H1 (cell line): ENCODE measurements around the gene CUEDC2.
A peak's percentile ranks its signal among the peaks of the same experiment; 100 is the strongest.

Experiments used
- CBX5 ChIP-seq: fragments of 300-800, 300-1000 bp; sonication (generic); IDR thresholded peaks from 2 replicates; pipeline ENCODE4 v1.7.1; 2016; ENCODE audit warnings: antibody characterized with exemption, low read length, low read depth
- CHD1 ChIP-seq: IDR thresholded peaks from 2 replicates; pipeline ENCODE4 v1.6.1; 2012; ENCODE audit warnings: low read depth, low read length, improper control_type of control experiment
- CTCF ChIP-seq, 3 experiments: IDR thresholded peaks; 1 replicate in 2 of 3; 2 replicates in 1 of 3; pipeline versions ENCODE4 v1.5.1 to v1.6.1; 2011; ENCODE audit warnings: low read length in 3 of 3, mild to moderate bottlenecking in 3 of 3, inconsistent platforms in 2 of 3, low read depth in 1 of 3, moderate library complexity in 1 of 3; ENCODE audit not compliant: insufficient read depth in 1 of 3; ENCODE audit errors: control extremely low read depth in 1 of 3
- EZH2 ChIP-seq: fragments of 200-600 bp; sonication (generic); IDR thresholded peaks from 2 replicates; pipeline ENCODE4 v1.7.1; 2012; ENCODE audit warnings: low read depth, mild to moderate bottlenecking, moderate library complexity, low read length, inconsistent platforms; ENCODE audit not compliant: severe bottlenecking
- GTF2F1 ChIP-seq: IDR thresholded peaks from 2 replicates; pipeline ENCODE4 v1.6.1; 2012; ENCODE audit warnings: low read depth, low read length, improper control_type of control experiment, borderline replicate concordance
- HDAC6 ChIP-seq: IDR thresholded peaks from one replicate; pipeline ENCODE4 v1.7.1; 2012; ENCODE audit warnings: low read depth, mild to moderate bottlenecking, inconsistent platforms, low read length, moderate library complexity
- KDM1A ChIP-seq: fragments of 200-600, 300-600 bp; sonication (generic); IDR thresholded peaks from 2 replicates; pipeline ENCODE4 v1.7.1; 2016; ENCODE audit warnings: mild to moderate bottlenecking, low read length, borderline replicate concordance
- KDM5A ChIP-seq: fragments of 200-600 bp; IDR thresholded peaks from 2 replicates; pipeline ENCODE4 v1.7.1; 2012; ENCODE audit warnings: mild to moderate bottlenecking, low read length, inconsistent platforms, mixed read lengths
- POLR2A ChIP-seq, 2 experiments: IDR thresholded peaks; 1 replicate in 1 of 2; 2 replicates in 1 of 2; pipeline ENCODE4 v1.6.1; 2011; ENCODE audit warnings: low read depth in 2 of 2, low read length in 2 of 2, mild to moderate bottlenecking in 2 of 2; ENCODE audit errors: control extremely low read depth in 1 of 2
- POLR2AphosphoS5 ChIP-seq: IDR thresholded peaks from 2 replicates; pipeline ENCODE4 v1.6.1; 2011; ENCODE audit warnings: low read depth, low read length
- RAD21 ChIP-seq, 2 experiments: IDR thresholded peaks in 1 of 2; conservative IDR thresholded peaks in 1 of 2; 2 replicates each; pipeline ENCODE4 v1.6.1; 2011; ENCODE audit warnings: low read depth in 2 of 2, low read length in 2 of 2, improper control_type of control experiment in 1 of 2, inconsistent platforms in 1 of 2, mild to moderate bottlenecking in 1 of 2, moderate library complexity in 1 of 2
- RXRA ChIP-seq: IDR thresholded peaks from 2 replicates; pipeline ENCODE4 v1.6.1; 2011; ENCODE audit warnings: low read depth, mild to moderate bottlenecking, low read length, moderate library complexity; ENCODE audit not compliant: insufficient read depth
- TAF1 ChIP-seq: IDR thresholded peaks from 2 replicates; pipeline ENCODE4 v1.6.1; 2011; ENCODE audit warnings: mild to moderate bottlenecking, low read depth, low read length

DNA sequence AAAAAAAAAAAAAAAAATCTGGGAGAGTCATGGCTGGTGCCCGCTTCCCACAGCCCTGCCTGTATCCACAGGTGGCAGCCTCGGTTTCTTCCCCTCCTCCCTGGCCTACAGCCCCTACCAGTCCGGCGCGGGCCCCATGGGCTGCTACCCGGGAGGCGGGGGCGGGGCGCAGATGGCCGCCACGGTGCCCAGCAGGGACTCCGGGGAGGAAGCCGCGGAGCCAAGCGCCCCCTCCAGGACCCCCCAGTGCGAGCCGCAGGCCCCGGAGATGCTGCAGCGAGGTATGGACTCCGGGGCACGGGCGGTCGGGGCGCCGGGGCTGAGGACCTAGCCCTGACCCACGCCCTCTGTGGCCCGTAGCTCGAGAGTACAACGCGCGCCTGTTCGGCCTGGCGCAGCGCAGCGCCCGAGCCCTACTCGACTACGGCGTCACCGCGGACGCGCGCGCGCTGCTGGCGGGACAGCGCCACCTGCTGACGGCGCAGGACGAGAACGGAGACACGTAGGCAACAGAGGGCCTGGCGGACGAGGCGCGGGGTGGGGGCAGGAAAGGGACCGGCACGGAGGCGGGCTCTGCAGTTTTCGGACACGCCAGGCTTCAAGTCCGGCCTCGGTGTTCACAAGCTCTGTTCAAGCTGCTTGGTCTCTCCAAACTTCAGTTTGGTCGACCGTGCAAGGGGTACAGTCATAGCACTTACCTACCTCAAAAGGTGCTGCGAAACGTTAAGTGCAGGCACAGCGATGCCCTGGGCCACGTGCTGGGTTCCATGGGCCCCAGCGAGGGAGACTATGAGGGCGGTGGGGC lies 33.0 kb downstream of the CUEDC2 start:
- peak in 1 of 2 experiments; percentile 73; a peak in 2 of 3 replicates for TF ChIP-seq POLR2A (IDR thresholded peaks at IDR 0.05; ENCODE audit: control extremely low read depth in 1 of 2, low read depth in 2 of 2, low read length in 2 of 2)
- no peak for TF ChIP-seq CHD1
- peak in 2 of 3 experiments; percentile 96; a peak in 3 of 4 replicates for TF ChIP-seq CTCF (IDR thresholded peaks at IDR 0.05; ENCODE audit: control extremely low read depth in 1 of 3, insufficient read depth in 1 of 3, low read depth in 1 of 3, low read length in 3 of 3)
- TF ChIP-seq EZH2 = no peak
- TF ChIP-seq POLR2AphosphoS5 = peak; percentile 47
- no peak for TF ChIP-seq HDAC6
- TF ChIP-seq RAD21 (IDR thresholded peaks at IDR 0.05 in 1 of 2, conservative IDR thresholded peaks at IDR 0.05 in 1 of 2; ENCODE audit: low read depth in 2 of 2, low read length in 2 of 2) = peak; percentile 63 to 75
- no peak for TF ChIP-seq CBX5
- TF ChIP-seq KDM1A = no peak
- no peak for TF ChIP-seq KDM5A
- peak; percentile 66 for TF ChIP-seq TAF1
- no peak for TF ChIP-seq RXRA
- TF ChIP-seq GTF2F1 = no peak
